SK-N-SH treated with all-trans-retinoic acid at 6 μM for 48 hours (cell line): ENCODE data around the gene ALG1L2.
"Not testable (repeated sequence)": the region's sequence is repeated elsewhere in the genome, so short reads cannot be mapped to it uniquely, and the experiment has no call there.

Source experiments
- ATAC-seq: fragments of 200-7000 bp; cut with Tn5 transposase; 3 replicates; pipeline ENCODE4 v1.9.1; 2020; ENCODE audit warnings: mild to moderate bottlenecking, moderate library complexity
- ARNTL ChIP-seq: fragments of 450-650 bp; formaldehyde crosslinking; IDR thresholded peaks from 2 replicates; pipeline ENCODE4 v1.5.0; 2020; ENCODE audit warnings: low read depth, mild to moderate bottlenecking, moderate library complexity, borderline replicate concordance
- BACH2 ChIP-seq: fragments of 250-450 bp; sonication (Bioruptor Pico); IDR thresholded peaks from 2 replicates; pipeline ENCODE4 v1.9.0; 2021; ENCODE audit warnings: mild to moderate bottlenecking, borderline replicate concordance
- ESRRG ChIP-seq: fragments of 250-450 bp; sonication (Bioruptor Pico); IDR thresholded peaks from 2 replicates; pipeline ENCODE4 v1.6.1; 2021; ENCODE audit warnings: mild to moderate bottlenecking
- ISL1 ChIP-seq: fragments of 250-450 bp; sonication (Bioruptor Pico); IDR thresholded peaks from 2 replicates; pipeline ENCODE4 v2.1.2; 2022; ENCODE audit warnings: mild to moderate bottlenecking, moderate library complexity
- OSR1 ChIP-seq: fragments of 250-450 bp; sonication (Bioruptor Pico); IDR thresholded peaks from 2 replicates; pipeline ENCODE4 v1.8.0; 2022; ENCODE audit warnings: moderate library complexity, mild to moderate bottlenecking, inconsistent platforms
- PATZ1 ChIP-seq: fragments of 250-450 bp; sonication (Bioruptor Pico); IDR thresholded peaks from 2 replicates; pipeline ENCODE4 v1.8.0; 2020; ENCODE audit warnings: mild to moderate bottlenecking, moderate library complexity, borderline replicate concordance
- RARB ChIP-seq: fragments of 250-450 bp; sonication (Bioruptor Pico); IDR thresholded peaks from 2 replicates; pipeline ENCODE4 v1.8.0; 2021; ENCODE audit warnings: mild to moderate bottlenecking, moderate library complexity
- SNAI2 ChIP-seq: fragments of 250-450 bp; sonication (Bioruptor Pico); IDR thresholded peaks from 2 replicates; pipeline ENCODE4 v1.5.0; 2020; ENCODE audit warnings: mild to moderate bottlenecking, moderate library complexity
- TOX ChIP-seq: fragments of 250-450 bp; sonication (Bioruptor Pico); IDR thresholded peaks from 2 replicates; pipeline ENCODE4 v1.8.0; 2021; ENCODE audit warnings: mild to moderate bottlenecking, moderate library complexity, borderline replicate concordance
- TSHZ2 ChIP-seq: fragments of 250-450 bp; sonication (Bioruptor Pico); IDR thresholded peaks from 2 replicates; pipeline ENCODE4 v1.5.0; 2020; ENCODE audit warnings: mild to moderate bottlenecking, moderate library complexity
- ZFP3 ChIP-seq: fragments of 250-450 bp; sonication (Bioruptor Pico); IDR thresholded peaks from 2 replicates; pipeline ENCODE4 v1.5.0; 2020; ENCODE audit warnings: mild to moderate bottlenecking, moderate library complexity
- ZFP30 ChIP-seq: fragments of 450-650 bp; formaldehyde crosslinking; IDR thresholded peaks from 2 replicates; pipeline ENCODE4 v1.5.0; 2022; ENCODE audit warnings: mild to moderate bottlenecking, moderate library complexity
- ZNF565 ChIP-seq: fragments of 450-650 bp; formaldehyde crosslinking; conservative IDR thresholded peaks from 2 replicates; pipeline ENCODE4 v1.5.0; 2020; ENCODE audit warnings: low read depth, mild to moderate bottlenecking, moderate library complexity
- ZNF70 ChIP-seq: fragments of 450-650 bp; formaldehyde crosslinking; IDR thresholded peaks from 2 replicates; pipeline ENCODE4 v1.5.0; 2020; ENCODE audit warnings: mild to moderate bottlenecking, moderate library complexity
- ZNF8 ChIP-seq: fragments of 450-650 bp; formaldehyde crosslinking; IDR thresholded peaks from 2 replicates; pipeline ENCODE4 v1.5.0; 2020; ENCODE audit warnings: mild to moderate bottlenecking, moderate library complexity
- TF ChIP-seq, protein P1 (sequence below): fragments of 250-450 bp; sonication (Bioruptor Pico); IDR thresholded peaks from 2 replicates; pipeline ENCODE4 v1.8.0; 2021; ENCODE audit warnings: low read depth, mild to moderate bottlenecking, moderate library complexity, borderline replicate concordance

ALG1L2 gene

DNA sequence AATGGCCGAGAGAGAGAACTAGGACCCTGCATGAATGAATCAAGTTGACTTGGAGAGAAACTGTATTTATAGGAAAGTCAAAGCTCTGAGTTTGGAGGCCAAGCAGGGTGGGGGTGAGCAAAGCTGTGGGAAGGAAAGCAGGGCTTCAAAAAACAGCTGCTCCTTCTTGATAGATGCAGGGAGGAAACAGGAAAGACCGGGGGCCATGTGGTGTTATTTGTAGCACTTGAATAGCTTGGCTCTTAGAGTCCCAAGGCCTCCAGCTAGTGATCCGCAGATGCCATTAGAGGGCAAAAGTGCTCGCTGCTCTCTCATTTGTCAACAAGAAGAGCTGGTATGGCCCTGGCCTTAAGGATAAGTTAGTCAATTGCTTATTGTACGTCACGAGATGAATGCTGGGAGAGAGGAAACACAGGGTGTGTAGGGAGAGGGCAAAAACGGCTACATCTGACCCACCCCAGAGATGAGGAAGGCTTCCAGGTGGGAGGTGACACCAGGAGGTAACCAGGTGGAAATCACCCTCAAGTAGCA, at the start of gene ALG1L2:
TSS of gene ALG1L2 (plus strand) at position 481 of the 531 bp plus-strand sequence. CDS start 186 bp downstream, outside the sequence.
- ATAC-seq, result no peak
- TF ChIP-seq RARB (CRISPR knock-in tag) (no peak), ARNTL (no peak), ESRRG (CRISPR knock-in tag) (no peak), ZFP30 (CRISPR knock-in tag) (no peak), ISL1 (CRISPR knock-in tag) (no peak), BACH2 (CRISPR knock-in tag) (no peak), SNAI2 (CRISPR knock-in tag) (no peak), ZNF8 (CRISPR knock-in tag) (no peak)
- TF ChIP-seq, protein P1, sequence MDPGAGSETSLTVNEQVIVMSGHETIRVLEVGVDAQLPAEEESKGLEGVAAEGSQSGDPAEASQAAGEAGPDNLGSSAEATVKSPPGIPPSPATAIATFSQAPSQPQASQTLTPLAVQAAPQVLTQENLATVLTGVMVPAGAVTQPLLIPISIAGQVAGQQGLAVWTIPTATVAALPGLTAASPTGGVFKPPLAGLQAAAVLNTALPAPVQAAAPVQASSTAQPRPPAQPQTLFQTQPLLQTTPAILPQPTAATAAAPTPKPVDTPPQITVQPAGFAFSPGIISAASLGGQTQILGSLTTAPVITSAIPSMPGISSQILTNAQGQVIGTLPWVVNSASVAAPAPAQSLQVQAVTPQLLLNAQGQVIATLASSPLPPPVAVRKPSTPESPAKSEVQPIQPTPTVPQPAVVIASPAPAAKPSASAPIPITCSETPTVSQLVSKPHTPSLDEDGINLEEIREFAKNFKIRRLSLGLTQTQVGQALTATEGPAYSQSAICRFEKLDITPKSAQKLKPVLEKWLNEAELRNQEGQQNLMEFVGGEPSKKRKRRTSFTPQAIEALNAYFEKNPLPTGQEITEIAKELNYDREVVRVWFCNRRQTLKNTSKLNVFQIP, result no peak

DNA sequence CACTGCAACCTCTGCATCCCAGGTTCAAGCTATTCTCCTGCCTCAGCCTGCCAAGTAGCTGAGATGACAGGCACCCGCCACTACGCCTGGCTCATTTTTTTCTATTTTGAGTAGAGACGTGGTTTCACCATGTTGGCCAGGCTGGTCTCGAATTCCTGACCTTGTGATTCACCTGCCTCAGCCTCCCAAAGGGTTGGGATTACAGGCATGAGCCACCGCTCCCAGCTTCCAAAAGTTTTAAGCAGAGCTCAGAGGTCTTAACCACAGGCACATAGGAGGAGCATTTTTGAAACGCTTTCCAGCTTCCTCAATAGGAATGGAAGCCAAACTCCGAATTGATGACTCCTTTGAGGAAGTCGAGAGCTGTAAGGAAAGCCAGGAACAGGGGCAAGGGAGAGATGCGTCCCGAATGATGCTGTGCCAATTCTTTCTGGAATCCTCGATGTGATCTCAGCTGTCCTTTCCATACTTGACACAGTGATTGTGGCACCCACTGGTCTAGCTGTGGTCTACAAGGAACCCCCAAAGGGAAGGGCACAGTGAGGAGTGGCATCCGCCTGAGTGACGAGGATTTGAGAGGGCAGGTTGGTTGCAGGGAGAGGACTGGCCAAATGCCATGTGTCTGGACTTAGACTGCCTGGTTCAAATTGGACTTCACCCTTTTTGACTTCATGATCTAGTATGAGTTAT, 44.4 kb upstream of the ALG1L2 start:
- not testable (repeated sequence) for ATAC-seq

GRCh38 chr3:130042736-130043135, 38.9 kb upstream of the ALG1L2 start:
- ATAC-seq, result not testable (repeated sequence)

DNA sequence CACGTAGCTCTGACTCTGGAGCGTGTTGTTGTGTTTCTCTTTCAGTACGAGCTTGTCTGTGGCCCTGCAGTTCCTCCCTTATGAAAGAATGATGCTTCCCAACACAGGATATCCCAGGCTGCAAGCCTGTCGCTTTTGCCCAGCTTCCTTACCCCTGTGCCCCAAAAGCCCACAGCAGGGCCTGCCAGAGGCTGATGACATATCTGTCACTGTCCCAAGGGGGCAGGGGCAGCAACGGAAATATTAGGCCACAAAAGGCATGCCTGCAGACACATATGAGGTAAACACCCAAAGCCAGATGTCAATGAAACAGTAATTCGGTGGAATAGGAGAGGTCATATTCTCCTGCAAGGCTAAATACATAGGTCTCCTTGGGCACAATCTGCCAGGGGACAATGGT, 38.0 kb upstream of the ALG1L2 start:
- ATAC-seq, result not testable (repeated sequence)

- TF ChIP-seq BACH2 (CRISPR knock-in tag) (no peak), TSHZ2 (CRISPR knock-in tag) (no peak), OSR1 (CRISPR knock-in tag) (no peak), ISL1 (CRISPR knock-in tag) (no peak), TOX (CRISPR knock-in tag) (no peak), ESRRG (CRISPR knock-in tag) (no peak), PATZ1 (CRISPR knock-in tag) (no peak)
- no peak for ATAC-seq
Observed at GRCh38 chr3:130044370-130044769, 37.3 kb upstream of the ALG1L2 start.

- ATAC-seq, result no peak
- TF ChIP-seq ISL1 (CRISPR knock-in tag) (no peak), ZNF565 (no peak), ZNF8 (CRISPR knock-in tag) (no peak), TSHZ2 (CRISPR knock-in tag) (no peak), ZNF70 (no peak), ZFP3 (CRISPR knock-in tag) (no peak), OSR1 (CRISPR knock-in tag) (no peak)
Observed at GRCh38 chr3:130048726-130049125, 32.9 kb upstream of the ALG1L2 start.

DNA sequence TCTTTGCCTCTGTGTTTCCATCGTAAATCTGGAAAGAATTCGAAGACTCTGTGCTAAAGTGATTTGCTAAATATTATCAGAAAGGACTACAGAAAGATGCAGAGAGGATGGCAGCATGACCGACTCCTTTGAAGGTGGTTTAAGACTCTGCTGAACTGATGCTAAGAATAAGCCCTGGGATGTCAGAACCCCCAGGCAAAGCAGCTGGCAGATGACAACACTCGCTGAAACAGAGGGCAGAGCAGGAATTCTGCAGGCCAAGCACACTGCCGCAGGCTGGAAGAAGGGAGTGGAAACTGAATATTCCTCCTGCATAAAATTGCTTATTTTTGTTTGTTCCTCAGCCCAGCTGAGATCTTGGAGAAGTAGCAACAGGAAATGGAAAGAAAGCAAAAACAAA, 29.3 kb upstream of the ALG1L2 start:
- ATAC-seq, result not testable (repeated sequence)

- ATAC-seq, result not testable (repeated sequence)
Observed at GRCh38 chr3:130052965-130053364, 28.7 kb upstream of the ALG1L2 start.

GRCh38 chr3:130057536-130058266, 23.9 kb upstream of the ALG1L2 start:
- not testable (repeated sequence) for ATAC-seq

GRCh38 chr3:130058267-130058657, 23.4 kb upstream of the ALG1L2 start:
- ATAC-seq, result not testable (repeated sequence)
